Measurements from ENCODE around the gene KCNK5. TPM values are rescaled to one million over a fixed set of nuclear protein-coding genes. Genes with fewer than 3 reads are reported as not detected.

The KCNK5 gene
- total and polyA plus RNA-seq, 4 donors = 6.0 to 22.0 (median 16.1) TPM

DNA sequence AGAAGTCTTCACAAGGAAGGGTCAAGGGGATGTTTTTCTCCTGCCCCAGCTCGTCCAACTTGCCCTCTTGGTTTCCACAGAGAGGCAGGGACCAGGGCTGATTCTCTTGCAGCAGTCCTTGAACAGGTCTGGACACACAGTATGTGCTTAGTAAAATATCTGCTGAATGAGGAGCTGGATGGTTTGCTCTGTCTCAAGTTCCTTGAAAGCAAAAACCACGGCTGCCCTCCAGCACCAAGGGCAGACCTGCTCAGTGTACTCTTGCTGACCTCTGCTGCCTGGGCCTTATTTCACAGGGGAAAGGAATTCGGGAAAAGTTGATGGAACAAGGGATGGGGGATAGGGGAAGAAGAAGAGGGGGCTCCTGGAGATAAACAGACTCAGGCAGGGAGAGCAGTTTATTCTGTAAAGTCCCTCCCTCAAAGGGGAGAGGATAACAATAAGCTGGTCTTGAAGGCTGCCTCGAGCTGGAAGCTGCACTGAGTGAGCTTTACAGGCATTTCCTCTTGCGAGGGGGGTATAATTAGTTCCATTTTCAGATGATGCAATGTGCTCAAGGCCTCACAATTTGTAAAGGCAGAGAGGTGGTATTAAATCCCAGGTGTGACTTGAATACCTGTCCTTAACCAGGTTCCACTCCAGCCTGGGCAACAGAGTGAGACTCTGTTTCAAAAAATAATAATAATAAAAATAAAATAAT is 10.3 kb downstream of the KCNK5 start:
- H3K27ac ChIP-seq (ENCODE audit: low read depth in 1 of 2, low read length in 1 of 2) = peak overlapping the region in 1 of 2 donors; percentile 44
- H3K9ac ChIP-seq (ENCODE audit: insufficient read depth in 1 of 2, low read length in 2 of 2) = peak overlapping the region in 1 of 2 donors; percentile 17
- ATAC-seq (ENCODE audit: insufficient read depth, low FRiP score) (no peak), DNase-seq (peak in 2 of 3 donors; percentile 65 to 76)
- peaks cover 0 to 2% (median 0%) of the 10 kb centered on the region in 4 donors for H3K9me3 ChIP-seq (ENCODE audit: control insufficient read depth in 4 of 4, insufficient read depth in 3 of 4, low read length in 3 of 4)
- no peak overlapping the region for H3K4me3 ChIP-seq
- WGBS, 2 donors = 13 to 24% methylated on average over 5 of the region's 5 CpGs
- TF ChIP-seq, protein P1, sequence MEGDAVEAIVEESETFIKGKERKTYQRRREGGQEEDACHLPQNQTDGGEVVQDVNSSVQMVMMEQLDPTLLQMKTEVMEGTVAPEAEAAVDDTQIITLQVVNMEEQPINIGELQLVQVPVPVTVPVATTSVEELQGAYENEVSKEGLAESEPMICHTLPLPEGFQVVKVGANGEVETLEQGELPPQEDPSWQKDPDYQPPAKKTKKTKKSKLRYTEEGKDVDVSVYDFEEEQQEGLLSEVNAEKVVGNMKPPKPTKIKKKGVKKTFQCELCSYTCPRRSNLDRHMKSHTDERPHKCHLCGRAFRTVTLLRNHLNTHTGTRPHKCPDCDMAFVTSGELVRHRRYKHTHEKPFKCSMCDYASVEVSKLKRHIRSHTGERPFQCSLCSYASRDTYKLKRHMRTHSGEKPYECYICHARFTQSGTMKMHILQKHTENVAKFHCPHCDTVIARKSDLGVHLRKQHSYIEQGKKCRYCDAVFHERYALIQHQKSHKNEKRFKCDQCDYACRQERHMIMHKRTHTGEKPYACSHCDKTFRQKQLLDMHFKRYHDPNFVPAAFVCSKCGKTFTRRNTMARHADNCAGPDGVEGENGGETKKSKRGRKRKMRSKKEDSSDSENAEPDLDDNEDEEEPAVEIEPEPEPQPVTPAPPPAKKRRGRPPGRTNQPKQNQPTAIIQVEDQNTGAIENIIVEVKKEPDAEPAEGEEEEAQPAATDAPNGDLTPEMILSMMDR (IDR thresholded peaks at IDR 0.05; ENCODE audit: control extremely low read depth, extremely low read depth) = no peak
- peaks cover 0 to 3% (median 1%) of the 10 kb centered on the region in 4 donors for H3K36me3 ChIP-seq (ENCODE audit: control insufficient read depth in 4 of 4, insufficient read depth in 4 of 4, low read length in 4 of 4)
- peaks cover 0 to 81% (median 32%) of the 10 kb centered on the region in 5 donors for H3K4me1 ChIP-seq (ENCODE audit: control insufficient read depth in 5 of 5, insufficient read depth in 5 of 5, low read length in 5 of 5)
- H3K27me3 ChIP-seq (ENCODE audit: control insufficient read depth in 3 of 3, insufficient read depth in 3 of 3, low read length in 2 of 3) = no peaks in the 10 kb centered on the region

DNA sequence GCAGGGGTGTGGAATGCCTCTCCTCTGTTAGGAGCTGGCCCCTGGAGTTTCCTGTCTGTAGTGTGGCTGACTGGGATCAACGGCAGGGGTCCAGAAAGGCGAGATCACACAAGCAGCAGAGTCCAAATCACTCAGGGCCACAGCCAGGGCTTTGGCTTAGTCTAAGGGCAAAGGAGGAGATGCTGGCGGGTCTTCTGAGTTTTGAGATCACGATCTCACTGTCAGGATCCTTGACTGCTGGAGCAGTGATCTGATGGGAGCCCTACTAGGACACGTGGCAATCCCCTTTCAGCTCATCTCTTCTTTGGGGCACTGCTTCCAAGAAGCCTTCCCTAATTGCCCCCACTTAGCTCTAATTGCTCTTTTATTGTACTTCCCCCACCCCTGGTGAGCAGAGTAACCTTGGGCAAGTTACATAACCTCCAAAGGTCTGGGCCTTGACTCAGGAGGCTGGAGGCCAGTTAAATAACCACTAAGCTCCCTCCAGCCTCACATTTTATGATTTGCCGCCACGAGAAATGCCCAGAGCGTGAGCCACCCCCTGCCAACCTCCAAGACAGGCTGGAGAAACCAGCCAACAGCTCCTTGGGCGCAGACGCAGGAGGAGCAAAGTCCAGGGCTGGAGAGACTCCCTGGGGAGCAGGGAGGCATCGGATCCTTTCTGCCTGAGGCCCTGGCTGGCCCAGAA is 12.0 kb downstream of the KCNK5 start:
- Histone ChIP-seq H3K27ac (ENCODE audit: low read depth in 1 of 2, low read length in 1 of 2) (peak overlapping the region in 1 of 2 donors; percentile 44), H3K4me3 (no peak overlapping the region), H3K4me1 (ENCODE audit: control insufficient read depth in 5 of 5, insufficient read depth in 5 of 5, low read length in 5 of 5) (peaks cover 0 to 64% (median 33%) of the 10 kb centered on the region in 5 donors), H3K36me3 (ENCODE audit: control insufficient read depth in 4 of 4, insufficient read depth in 4 of 4, low read length in 4 of 4) (peaks cover 0 to 3% (median 1%) of the 10 kb centered on the region in 4 donors), H3K9ac (ENCODE audit: insufficient read depth in 1 of 2, low read length in 2 of 2) (no peak overlapping the region), H3K27me3 (ENCODE audit: control insufficient read depth in 3 of 3, insufficient read depth in 3 of 3, low read length in 2 of 3) (no peaks in the 10 kb centered on the region), H3K9me3 (ENCODE audit: control insufficient read depth in 4 of 4, insufficient read depth in 3 of 4, low read length in 3 of 4) (peaks cover 0 to 2% (median 0%) of the 10 kb centered on the region in 4 donors)
- TF ChIP-seq, protein P1 (IDR thresholded peaks at IDR 0.05; ENCODE audit: control extremely low read depth, extremely low read depth) = no peak
- DNase-seq (peak in 2 of 3 donors; percentile 50 to 80), ATAC-seq (ENCODE audit: insufficient read depth, low FRiP score) (no peak)
- 65 to 68% methylated on average over 11 of the region's 11 CpGs for WGBS, 2 donors

DNA sequence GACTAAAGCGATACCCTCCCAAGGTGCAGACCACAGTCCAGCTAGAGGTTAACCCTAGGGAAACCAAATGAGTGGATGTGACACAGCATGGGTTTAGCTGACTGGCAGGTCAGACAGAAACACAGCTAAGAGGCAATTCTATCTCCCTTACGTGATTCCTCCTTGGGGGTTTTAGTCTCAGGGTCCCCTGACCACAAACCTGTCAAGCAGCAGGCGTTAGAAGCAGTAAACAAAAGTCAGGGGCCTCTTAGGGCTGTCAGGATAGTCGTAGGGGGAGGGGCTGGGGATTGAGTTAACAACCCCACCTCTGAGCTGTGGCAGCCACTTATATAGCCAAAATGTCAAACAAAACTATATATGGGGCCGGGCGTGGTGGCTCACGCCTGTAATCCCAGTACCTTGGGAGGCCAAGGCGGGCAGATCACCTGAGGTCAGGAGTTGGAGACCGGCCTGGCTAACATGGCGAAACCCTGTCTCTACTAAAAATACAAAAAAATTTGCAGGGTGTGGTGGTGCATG is 13.6 kb downstream of the KCNK5 start:
- Histone ChIP-seq H3K4me3 (no peak overlapping the region), H3K27me3 (ENCODE audit: control insufficient read depth in 3 of 3, insufficient read depth in 3 of 3, low read length in 2 of 3) (no peaks in the 10 kb centered on the region), H3K27ac (ENCODE audit: low read depth in 1 of 2, low read length in 1 of 2) (peak overlapping the region in 1 of 2 donors; percentile 29), H3K36me3 (ENCODE audit: control insufficient read depth in 4 of 4, insufficient read depth in 4 of 4, low read length in 4 of 4) (peaks cover 0 to 3% (median 0%) of the 10 kb centered on the region in 4 donors), H3K4me1 (ENCODE audit: control insufficient read depth in 5 of 5, insufficient read depth in 5 of 5, low read length in 5 of 5) (peaks cover 0 to 48% (median 27%) of the 10 kb centered on the region in 5 donors), H3K9ac (ENCODE audit: insufficient read depth in 1 of 2, low read length in 2 of 2) (peak overlapping the region in 1 of 2 donors; percentile 4), H3K9me3 (ENCODE audit: control insufficient read depth in 4 of 4, insufficient read depth in 3 of 4, low read length in 3 of 4) (peaks cover 0 to 2% (median 0%) of the 10 kb centered on the region in 4 donors)
- ATAC-seq (ENCODE audit: insufficient read depth, low FRiP score) = peak; percentile 68
- TF ChIP-seq, protein P1 (IDR thresholded peaks at IDR 0.05; ENCODE audit: control extremely low read depth, extremely low read depth) = no peak
- DNase-seq = no peak
- 58 to 68% methylated on average over 10 of the region's 10 CpGs for WGBS, 2 donors
